NT2/D1 (cell line): ENCODE results near the gene POLDIP3.

Experiments
- YY1 ChIP-seq: IDR thresholded peaks from 2 replicates; pipeline ENCODE4 v1.6.1; 2011; ENCODE audit not compliant: insufficient read length, insufficient read depth
- ZNF274 ChIP-seq: IDR thresholded peaks from 2 replicates; pipeline ENCODE4 v1.6.1; 2011; ENCODE audit warnings: mild to moderate bottlenecking, low read depth, low read length

DNA sequence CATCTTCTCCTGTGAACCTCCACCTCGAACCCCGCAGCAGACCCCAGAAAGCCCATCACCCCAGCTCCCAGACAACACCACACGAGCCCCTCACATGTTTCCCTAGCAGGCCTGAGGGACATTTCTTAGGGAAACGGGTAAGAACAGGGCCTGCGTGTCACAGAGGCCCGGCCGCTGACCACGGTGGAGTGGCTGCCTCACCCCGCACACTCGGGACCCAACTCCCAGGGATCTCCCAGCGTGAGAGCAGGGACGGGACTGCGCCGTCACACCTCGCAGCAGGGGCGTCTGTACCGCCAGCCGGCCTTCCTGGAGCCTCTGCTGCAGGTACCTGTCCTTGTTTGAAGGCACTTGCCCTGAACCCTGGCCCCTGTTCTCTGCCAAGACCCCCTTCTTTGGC lies 15.5 kb upstream of the POLDIP3 start:
- TF ChIP-seq ZNF274: no peak
- TF ChIP-seq YY1: no peak
